Trophoblast cell (in vitro differentiated cells and primary cell): ENCODE measurements around the gene PARD6B.
A peak's percentile ranks its signal among the peaks of the same experiment; 100 is the strongest.

Source experiments
- DNase-seq, 2 donors: peaks; one replicate each; pipeline ENCODE4 v3.0.0-alpha.2; 2016
- H2AFZ ChIP-seq: 2 replicates; pipeline ENCODE4 v1.6.1; 2013; ENCODE audit warnings: low read length, moderate library complexity, mild to moderate bottlenecking; ENCODE audit not compliant: insufficient read depth, poor library complexity
- H2AK5ac ChIP-seq: 2 replicates; pipeline ENCODE4 v1.6.1; 2013; ENCODE audit warnings: mild to moderate bottlenecking, low read length
- H2BK120ac ChIP-seq: 2 replicates; pipeline ENCODE4 v1.6.1; 2013; ENCODE audit warnings: low read length, mild to moderate bottlenecking, moderate library complexity; ENCODE audit not compliant: insufficient read depth, poor library complexity
- H2BK12ac ChIP-seq: 2 replicates; pipeline ENCODE4 v1.6.1; 2013; ENCODE audit warnings: mild to moderate bottlenecking, low read length, moderate library complexity
- H2BK5ac ChIP-seq: 2 replicates; pipeline ENCODE4 v1.6.1; 2013; ENCODE audit warnings: low read length, low read depth, moderate library complexity, mild to moderate bottlenecking; ENCODE audit not compliant: poor library complexity
- H3K14ac ChIP-seq: 2 replicates; pipeline ENCODE4 v1.6.1; 2013; ENCODE audit warnings: mild to moderate bottlenecking, low read length
- H3K18ac ChIP-seq: 2 replicates; pipeline ENCODE4 v1.6.1; 2013; ENCODE audit warnings: mild to moderate bottlenecking, low read length
- H3K23ac ChIP-seq: 2 replicates; pipeline ENCODE4 v1.6.1; 2013; ENCODE audit warnings: low read length
- H3K27ac ChIP-seq: 2 replicates; pipeline ENCODE4 v1.5.1; 2013; ENCODE audit warnings: low read depth, mild to moderate bottlenecking, inconsistent platforms, low read length, moderate library complexity
- H3K27me3 ChIP-seq: 2 replicates; pipeline ENCODE4 v1.6.1; 2013; ENCODE audit warnings: inconsistent platforms, mild to moderate bottlenecking, low read length, moderate library complexity; ENCODE audit not compliant: insufficient read depth
- H3K36me3 ChIP-seq, 2 experiments: 1 replicate in 1 of 2; 2 replicates in 1 of 2; pipeline ENCODE4 v1.6.1; 2013; ENCODE audit warnings: low read length in 2 of 2, mild to moderate bottlenecking in 2 of 2, moderate library complexity in 1 of 2; ENCODE audit not compliant: insufficient read depth in 2 of 2, control insufficient read depth in 1 of 2
- H3K4ac ChIP-seq: 2 replicates; pipeline ENCODE4 v1.6.1; 2013; ENCODE audit warnings: low read depth, mild to moderate bottlenecking, low read length, moderate library complexity
- H3K4me1 ChIP-seq, 2 experiments: 1 replicate in 1 of 2; 2 replicates in 1 of 2; pipeline ENCODE4 v1.6.1; 2013; ENCODE audit warnings: low read length in 2 of 2, mild to moderate bottlenecking in 2 of 2, moderate library complexity in 1 of 2; ENCODE audit not compliant: insufficient read depth in 2 of 2, control insufficient read depth in 1 of 2
- H3K4me2 ChIP-seq: 2 replicates; pipeline ENCODE4 v1.6.1; 2013; ENCODE audit warnings: inconsistent platforms, mild to moderate bottlenecking, low read length, moderate library complexity
- H3K4me3 ChIP-seq: 2 replicates; pipeline ENCODE4 v1.5.1; 2013; ENCODE audit warnings: mild to moderate bottlenecking, low read depth, low read length, inconsistent platforms
- H3K79me1 ChIP-seq: one replicate; pipeline ENCODE4 v1.6.1; 2013; ENCODE audit warnings: low read length
- H3K79me2 ChIP-seq: 2 replicates; pipeline ENCODE4 v1.6.1; 2013; ENCODE audit warnings: low read length, mild to moderate bottlenecking; ENCODE audit not compliant: control insufficient read depth, insufficient read depth, poor library complexity
- H3K9ac ChIP-seq: 2 replicates; pipeline ENCODE4 v1.6.1; 2013; ENCODE audit warnings: mild to moderate bottlenecking, low read length
- H3K9me3 ChIP-seq: 2 replicates; pipeline ENCODE4 v1.6.1; 2013; ENCODE audit warnings: low read depth, mild to moderate bottlenecking, control low read depth, inconsistent platforms, low read length; ENCODE audit not compliant: insufficient read depth
- H4K12ac ChIP-seq: 2 replicates; pipeline ENCODE4 v1.6.1; 2013; ENCODE audit warnings: low read depth, mild to moderate bottlenecking, low read length, moderate library complexity
- H4K8ac ChIP-seq: 2 replicates; pipeline ENCODE4 v1.6.1; 2013; ENCODE audit warnings: low read depth, mild to moderate bottlenecking, low read length, moderate library complexity
- H4K91ac ChIP-seq: one replicate; pipeline ENCODE4 v1.6.1; 2013; ENCODE audit warnings: low read depth, mild to moderate bottlenecking, low read length, moderate library complexity
- WGBS: extraction: QIAGEN DNeasy Blood & Tissue Kit; methylation state at CpG from one replicate; pipeline ENCODE4 v1.1.7; 2013; ENCODE audit warnings: missing lambda C conversion rate; ENCODE audit not compliant: insufficient read length, insufficient coverage; ENCODE audit errors: extremely low coverage; 5-methylcytosine and 5-hydroxymethylcytosine counted together

PARD6B gene

GRCh38 chr20:50735813-50736212 lies 4.4 kb downstream of the PARD6B start:
- DNase-seq, result peak in 1 of 2 donors; percentile 74
- Histone ChIP-seq H3K23ac (no peak overlapping the region), H2BK120ac (no peak overlapping the region), H2AFZ (no peak overlapping the region), H2BK12ac (no peak overlapping the region), H4K91ac (no peak overlapping the region), H3K79me2 (peaks cover 15% of the 10 kb centered on the region), H2AK5ac (no peak overlapping the region), H3K18ac (no peak overlapping the region), H3K14ac (no peak overlapping the region), H3K27me3 (no peaks in the 10 kb centered on the region), H3K27ac (no peak overlapping the region), H4K12ac (no peak overlapping the region), H3K36me3 (peaks cover 0 to 8% of the 10 kb centered on the region in 2 experiments), H3K9me3 (no peaks in the 10 kb centered on the region), H3K4me1 (peaks cover 10 to 11% of the 10 kb centered on the region in 2 experiments), H4K8ac (no peak overlapping the region), H3K9ac (no peak overlapping the region), H2BK5ac (no peak overlapping the region), H3K4me2 (no peak overlapping the region), H3K4me3 (no peak overlapping the region), H3K4ac (no peak overlapping the region), H3K79me1 (peaks cover 18% of the 10 kb centered on the region)

DNA sequence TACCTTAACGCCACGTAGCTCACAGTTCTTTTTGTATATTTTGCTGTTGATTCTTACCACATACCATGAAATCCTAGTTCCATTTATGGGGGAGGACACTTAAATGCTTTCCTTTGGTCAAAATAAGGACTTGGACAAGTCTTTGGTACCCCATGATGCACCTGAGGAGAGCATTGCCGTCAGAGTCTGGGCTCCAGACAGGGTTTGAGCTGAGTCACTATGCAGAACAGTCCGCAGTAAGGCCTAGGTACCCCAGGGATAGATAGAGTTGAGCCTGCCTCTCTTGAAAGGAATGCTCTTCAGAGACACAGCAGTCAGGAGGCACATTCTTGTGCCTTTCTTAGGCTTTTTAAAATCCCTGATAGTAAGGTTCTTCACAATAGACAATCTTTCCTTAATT lies 6.0 kb downstream of the PARD6B start:
- H2AK5ac ChIP-seq, result no peak overlapping the region

GRCh38 chr20:50743087-50743486 lies 11.7 kb downstream of the PARD6B start:
- Histone ChIP-seq H3K23ac (no peak overlapping the region), H3K79me1 (peaks cover 27% of the 10 kb centered on the region), H3K27me3 (no peaks in the 10 kb centered on the region), H2BK5ac (no peak overlapping the region), H3K36me3 (peaks cover 3 to 6% of the 10 kb centered on the region in 2 experiments), H3K27ac (peak overlapping the region; percentile 97), H4K91ac (no peak overlapping the region), H3K9me3 (no peaks in the 10 kb centered on the region), H4K12ac (no peak overlapping the region), H3K4ac (no peak overlapping the region), H3K4me3 (no peak overlapping the region), H2AK5ac (no peak overlapping the region), H2BK12ac (no peak overlapping the region), H3K9ac (no peak overlapping the region), H3K79me2 (peaks cover 4% of the 10 kb centered on the region), H2AFZ (no peak overlapping the region), H3K14ac (no peak overlapping the region), H3K4me2 (peak overlapping the region; percentile 35), H2BK120ac (no peak overlapping the region), H3K18ac (no peak overlapping the region), H4K8ac (no peak overlapping the region), H3K4me1 (peaks cover 15 to 31% of the 10 kb centered on the region in 2 experiments)
- DNase-seq, result no peak
- no CpG with 5 or more reads among the region's 4 CpGs for WGBS

More for the DNA sequence above, 6.0 kb downstream of the PARD6B start:
- H2AFZ ChIP-seq, result no peak overlapping the region
- H4K8ac ChIP-seq, result no peak overlapping the region
- no peak for DNase-seq
- H2BK5ac ChIP-seq, result no peak overlapping the region
- no peak overlapping the region for H2BK120ac ChIP-seq
- peaks cover 17 to 18% of the 10 kb centered on the region in 2 experiments for H3K4me1 ChIP-seq
- no peak overlapping the region for H3K9ac ChIP-seq
- H3K36me3 ChIP-seq, result peaks cover 0 to 8% of the 10 kb centered on the region in 2 experiments
- no peak overlapping the region for H3K4ac ChIP-seq
- no peak overlapping the region for H4K91ac ChIP-seq
- H3K14ac ChIP-seq, result no peak overlapping the region
- no peak overlapping the region for H3K4me3 ChIP-seq
- no peaks in the 10 kb centered on the region for H3K27me3 ChIP-seq
- no peak overlapping the region for H3K4me2 ChIP-seq
- no peak overlapping the region for H4K12ac ChIP-seq
- H3K79me2 ChIP-seq, result peaks cover 6% of the 10 kb centered on the region
- no peak overlapping the region for H3K23ac ChIP-seq
- H3K18ac ChIP-seq, result no peak overlapping the region
- WGBS, result no CpG with 5 or more reads among the region's 4 CpGs
- H3K27ac ChIP-seq, result peak overlapping the region; percentile 66
- no peaks in the 10 kb centered on the region for H3K9me3 ChIP-seq
- H2BK12ac ChIP-seq, result no peak overlapping the region
- peaks cover 16% of the 10 kb centered on the region for H3K79me1 ChIP-seq

DNA sequence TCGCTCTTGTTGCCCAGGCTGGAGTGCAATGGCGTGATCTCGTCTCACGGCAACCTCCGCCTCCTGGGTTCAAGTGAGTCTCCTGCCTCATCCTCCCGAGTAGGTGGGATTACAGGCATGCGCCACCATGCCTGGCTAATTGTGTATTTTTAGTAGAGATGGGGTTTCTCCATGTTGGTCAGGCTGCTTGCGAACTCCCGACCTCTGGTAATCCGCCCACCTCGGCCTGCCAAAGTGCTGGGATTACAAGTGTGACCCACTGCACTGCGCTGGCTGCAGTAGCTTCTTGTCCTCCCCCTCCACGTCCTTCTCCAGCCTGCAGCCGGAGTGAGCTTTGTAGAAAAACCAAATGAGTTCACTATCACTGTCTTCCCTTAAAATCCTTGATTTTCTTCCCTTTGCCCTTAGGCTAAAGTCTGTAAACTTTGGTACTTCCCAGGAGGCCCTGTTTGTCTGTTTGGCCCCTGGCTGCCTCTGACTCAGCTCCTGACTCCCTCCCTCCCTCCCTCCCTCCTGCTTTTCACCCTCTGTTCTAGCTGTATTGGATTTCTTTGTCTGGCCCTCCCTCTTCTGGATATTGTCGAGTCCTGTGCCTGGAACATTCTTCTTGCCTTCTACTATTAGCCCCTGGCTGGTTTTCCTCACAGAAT lies 12.9 kb downstream of the PARD6B start:
- H3K23ac ChIP-seq, result no peak overlapping the region
- no peaks in the 10 kb centered on the region for H3K27me3 ChIP-seq

More for the DNA sequence above, 12.9 kb downstream of the PARD6B start:
- Histone ChIP-seq H3K79me2 (peaks cover 4% of the 10 kb centered on the region), H3K18ac (peak overlapping the region; percentile 71), H3K27ac (peak overlapping the region; percentile 99), H2AK5ac (no peak overlapping the region), H3K4ac (no peak overlapping the region), H2BK12ac (peak overlapping the region; percentile 63), H3K4me3 (no peak overlapping the region), H3K36me3 (peaks cover 8% of the 10 kb centered on the region in 2 experiments), H3K14ac (peak overlapping the region; percentile 66), H2AFZ (peak overlapping the region; percentile 33), H4K12ac (peak overlapping the region; percentile 64), H4K91ac (peak overlapping the region; percentile 84), H3K9ac (no peak overlapping the region), H3K9me3 (no peaks in the 10 kb centered on the region), H2BK120ac (peak overlapping the region; percentile 88), H2BK5ac (peak overlapping the region; percentile 81), H3K4me2 (peak overlapping the region; percentile 35), H3K79me1 (peaks cover 24% of the 10 kb centered on the region), H4K8ac (peak overlapping the region; percentile 69), H3K4me1 (peaks cover 13 to 29% of the 10 kb centered on the region in 2 experiments)
- peak; percentile 81 to 87 for DNase-seq
- no CpG with 5 or more reads among the region's 15 CpGs for WGBS
